ENCODE results near the gene ZNF618.

GRCh38 chr9:114077162-114077837 is 201.2 kb downstream of the ZNF618 start:
- TF ChIP-seq FOXP1 (CRISPR knock-in tag; IDR thresholded peaks at IDR 0.05; ENCODE audit: borderline replicate concordance): no peak
- no peak for TF ChIP-seq HMGA2 (CRISPR knock-in tag; IDR thresholded peaks at IDR 0.05)
- TF ChIP-seq NFYB (CRISPR knock-in tag; conservative IDR thresholded peaks at IDR 0.05; ENCODE audit: low read depth): no peak
